Stimulated activated CD4-positive, alpha-beta T cell treated with anti-CD3 and anti-CD28 coated beads, Interleukin-1b, Interleukin-23, amount 100 ng/mL, for 1 hour (primary cell): ENCODE measurements around the gene GNB1.
"Not testable (repeated sequence)": the region's sequence is repeated elsewhere in the genome, so short reads cannot be mapped to it uniquely, and the experiment has no call there.

Source experiments
- DNase-seq, 2 donors: peaks; one replicate each; pipeline ENCODE4 v3.0.0-alpha.2; 2020; ENCODE audit warnings: low read depth in 2 of 2

GNB1 gene

GRCh38 chr1:1859970-1860697, 30.8 kb downstream of the GNB1 start:
- DNase-seq: not testable (repeated sequence)

GRCh38 chr1:1858382-1859086, 32.4 kb downstream of the GNB1 start:
- DNase-seq: no peak

DNA sequence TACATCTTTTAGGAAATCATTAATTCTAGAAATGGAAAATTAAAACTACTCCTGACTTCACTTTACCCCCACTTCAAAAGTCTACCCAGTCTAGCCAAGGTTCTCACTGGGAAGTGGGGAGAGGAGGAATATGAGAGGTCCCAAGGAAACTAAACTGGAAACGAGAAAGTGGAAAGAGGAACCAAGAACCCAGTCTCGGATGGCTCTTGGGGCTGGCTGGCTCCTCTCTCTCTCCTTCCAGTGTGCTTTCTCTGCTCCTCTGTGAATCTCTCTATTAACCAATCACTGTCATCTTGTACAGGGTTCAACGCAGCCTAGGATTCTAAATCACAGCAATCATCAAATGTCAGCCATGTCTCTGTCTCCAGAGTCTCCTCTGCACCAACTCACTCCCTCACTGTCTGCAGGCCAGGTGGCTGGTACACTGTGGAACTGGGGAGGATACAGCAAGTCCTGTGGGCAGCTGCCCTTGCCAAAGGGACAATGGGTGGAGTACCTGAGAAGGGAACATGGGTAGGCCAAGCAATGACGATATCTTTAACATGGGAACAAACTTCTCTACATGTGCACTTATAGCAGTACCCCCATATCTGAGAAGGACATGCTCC, 33.7 kb downstream of the GNB1 start:
- DNase-seq: no peak

DNA sequence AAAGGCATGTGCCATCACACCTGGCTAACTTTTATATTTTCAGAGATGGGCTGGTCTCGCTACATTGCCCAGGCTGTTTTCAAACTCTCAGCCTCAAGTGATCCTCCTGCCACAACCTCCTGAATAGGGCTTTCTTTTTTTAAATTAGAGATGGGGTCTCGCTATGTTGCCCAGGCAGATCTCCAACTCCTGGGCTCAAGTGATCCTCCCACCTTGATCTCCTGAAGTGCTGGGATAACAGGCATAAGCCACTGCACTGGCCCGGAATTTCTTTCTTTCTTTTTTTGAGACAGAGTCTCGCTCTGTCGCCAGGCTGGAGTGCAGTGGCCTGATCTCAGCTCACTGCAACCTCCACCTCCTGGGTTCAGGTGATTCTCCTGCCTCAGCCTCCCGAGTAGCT, 34.7 kb downstream of the GNB1 start:
- not testable (repeated sequence) for DNase-seq

GRCh38 chr1:1853593-1854257, 37.2 kb downstream of the GNB1 start:
- no peak for DNase-seq

- no peak for DNase-seq
Observed at GRCh38 chr1:1852619-1853414, 38.1 kb downstream of the GNB1 start.

DNA sequence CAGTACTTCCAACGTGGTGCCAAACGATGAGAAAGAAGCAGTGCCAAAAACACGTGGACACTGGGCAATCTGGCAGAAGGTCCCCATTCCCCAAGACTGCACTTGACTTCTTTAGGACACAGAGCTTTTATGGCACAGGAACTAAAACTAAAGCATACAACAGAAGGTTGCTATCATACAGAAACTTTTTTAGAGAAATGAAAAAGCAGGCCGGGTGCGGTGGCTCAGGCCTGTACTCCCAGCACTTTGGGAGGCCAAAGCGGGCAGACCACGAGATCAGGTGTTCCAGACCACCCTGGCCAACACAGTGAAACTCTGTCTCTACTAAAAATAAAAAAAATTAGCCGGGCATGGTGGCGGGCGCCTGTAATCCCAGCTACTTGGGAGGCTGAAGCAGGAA, 43.0 kb downstream of the GNB1 start:
- no peak for DNase-seq

DNA sequence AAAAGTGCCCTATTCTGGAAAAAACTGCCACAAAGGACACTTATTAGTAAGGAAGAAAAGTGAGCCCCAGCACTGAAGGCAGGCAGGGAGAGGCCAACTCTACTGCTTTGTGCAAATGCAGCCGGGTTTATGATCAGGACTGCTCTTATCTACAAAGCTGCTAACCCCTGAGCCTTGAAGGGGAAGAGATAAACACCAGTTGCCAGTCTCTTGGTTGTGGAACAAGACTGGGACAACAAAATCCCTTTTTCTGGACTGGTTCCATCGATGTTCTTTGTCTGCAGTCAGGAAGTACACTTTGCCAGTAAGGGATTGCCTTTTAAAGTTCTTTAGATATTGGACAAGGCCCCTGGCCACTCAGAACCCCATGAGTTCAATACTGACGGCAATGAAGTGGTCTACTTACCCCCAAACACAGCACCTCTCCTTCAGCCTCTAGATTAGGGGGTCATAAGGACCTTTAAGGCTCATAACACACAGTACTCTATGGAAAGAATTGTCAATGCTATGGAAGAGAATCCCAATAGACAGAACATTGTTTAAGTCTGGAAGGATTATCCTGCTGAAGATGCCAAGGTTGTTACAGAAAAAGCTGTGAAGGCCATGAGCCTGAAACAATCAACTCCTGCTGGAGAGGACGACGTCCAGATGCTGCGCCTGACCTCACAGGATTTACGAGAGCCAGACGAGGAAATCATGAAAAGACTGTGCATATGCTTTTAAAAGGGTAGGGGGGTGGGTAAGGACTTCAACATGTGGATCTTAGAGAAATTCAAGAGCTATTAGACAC, 43.6 kb downstream of the GNB1 start:
- DNase-seq: no peak

DNA sequence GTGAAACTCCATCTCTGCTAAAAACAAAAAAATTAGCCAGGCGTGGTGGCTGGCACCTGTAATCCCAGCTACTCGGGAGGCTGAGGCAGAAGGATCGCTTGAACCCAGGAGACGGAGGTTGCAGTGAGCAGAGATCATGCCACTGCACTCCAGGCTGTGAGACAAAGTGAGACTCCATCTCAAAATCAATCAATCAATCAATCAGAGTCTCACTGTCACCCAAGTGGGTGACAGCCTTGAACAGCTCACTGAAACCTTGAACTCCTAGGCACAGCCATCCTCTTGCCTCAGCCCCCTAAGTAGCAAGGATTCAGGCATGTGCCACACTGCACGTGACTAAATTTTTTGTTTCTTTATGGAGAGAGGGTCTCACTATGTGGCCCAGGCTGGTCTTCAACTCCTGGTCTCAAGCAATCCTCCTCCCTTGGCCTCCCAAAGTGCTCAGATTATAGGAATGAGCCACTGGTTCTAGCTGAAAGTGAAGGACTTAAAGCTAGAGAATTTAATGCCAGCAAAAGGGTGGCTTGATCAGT, 44.4 kb downstream of the GNB1 start:
- DNase-seq: no peak

DNA sequence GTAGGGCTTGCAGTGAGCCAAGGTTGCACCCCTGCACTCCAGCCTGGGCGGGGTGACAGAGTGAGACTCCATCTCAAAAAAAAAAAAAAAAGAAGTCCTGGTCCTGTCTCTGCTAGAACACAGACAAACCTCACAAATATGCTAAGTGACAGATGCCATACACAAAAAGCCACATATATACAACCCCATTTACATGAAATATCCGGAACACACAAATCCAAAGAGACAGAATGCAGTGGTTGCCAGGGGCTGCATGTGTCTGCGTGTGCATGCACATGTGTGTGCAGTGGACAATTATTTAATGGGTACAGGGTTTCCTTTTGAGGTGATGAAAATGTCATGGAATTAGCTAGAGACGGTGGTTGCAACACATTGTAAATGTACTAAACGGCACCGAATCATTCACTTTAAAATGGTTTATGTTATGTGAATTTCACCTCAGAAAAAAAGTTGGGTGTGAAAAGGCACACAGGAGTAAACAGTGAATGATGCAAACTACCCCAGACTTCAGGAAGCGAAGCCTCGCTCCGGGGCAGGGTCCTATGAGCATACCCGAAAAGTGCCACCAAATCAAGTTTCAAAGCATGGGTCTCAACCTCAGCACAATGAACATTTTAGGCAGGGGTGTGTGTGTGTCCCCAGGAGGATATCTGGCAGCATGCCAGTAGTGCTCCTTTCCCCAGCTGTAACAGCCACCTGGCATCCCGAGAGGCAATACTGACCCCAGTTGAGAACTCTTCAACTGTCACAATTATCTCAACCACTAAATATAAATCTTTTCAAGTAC, 48.3 kb downstream of the GNB1 start:
- no peak for DNase-seq

DNA sequence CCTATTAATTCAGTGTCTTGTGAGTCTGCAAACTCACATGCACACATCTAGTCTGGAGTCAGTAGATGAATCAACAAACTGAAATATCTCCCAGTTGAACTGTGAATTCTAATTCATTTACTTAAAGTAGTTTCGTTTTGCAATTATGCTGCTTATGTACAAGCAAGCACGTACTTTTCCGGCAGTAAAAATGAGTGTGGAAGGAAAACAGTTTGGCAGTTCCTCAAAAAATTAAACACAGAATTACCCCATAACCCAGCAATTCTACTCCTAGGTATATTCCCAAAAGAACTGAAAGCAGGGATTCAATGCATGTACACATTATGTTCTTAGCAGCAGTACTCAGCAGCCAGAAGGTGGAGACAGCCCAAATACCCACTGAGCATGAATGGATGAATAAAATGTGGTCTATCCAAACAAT, 49.3 kb downstream of the GNB1 start:
- DNase-seq: no peak

DNA sequence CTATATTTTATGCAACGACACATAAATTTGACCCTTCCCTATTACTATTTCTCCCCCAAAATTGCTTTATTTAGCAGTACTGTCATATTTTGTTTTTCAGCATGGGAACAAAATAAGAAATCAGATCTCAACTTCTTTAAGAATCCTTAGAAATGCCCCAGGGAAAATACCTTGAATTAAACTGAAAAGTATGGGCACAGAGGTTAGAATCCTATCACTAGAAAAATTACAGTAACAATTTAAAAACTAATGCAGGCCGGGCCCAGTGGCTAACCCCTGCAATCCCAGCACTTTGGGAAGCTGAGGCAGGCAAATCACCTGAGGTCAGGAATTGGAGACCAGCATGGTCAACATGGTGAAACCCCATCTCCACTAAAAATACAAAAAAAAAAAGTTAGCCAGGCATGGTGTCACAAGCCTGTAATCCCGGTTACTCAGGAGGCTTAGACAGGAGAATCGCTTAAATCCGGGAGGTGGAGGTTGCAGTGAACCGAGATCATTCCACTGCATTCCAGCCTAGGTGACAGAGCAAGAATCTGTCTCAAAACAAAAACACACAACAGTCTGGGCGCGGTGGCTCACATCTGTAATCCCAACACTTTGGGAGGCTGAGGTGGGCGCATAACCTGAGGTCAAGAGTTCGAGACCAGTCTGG, 51.4 kb downstream of the GNB1 start:
- DNase-seq: no peak

GRCh38 chr1:1836119-1836518, 54.8 kb downstream of the GNB1 start:
- no peak for DNase-seq

- no peak for DNase-seq
Observed at GRCh38 chr1:1835546-1835945, 55.3 kb downstream of the GNB1 start.

GRCh38 chr1:1833916-1834325, 57.0 kb downstream of the GNB1 start:
- DNase-seq: no peak

GRCh38 chr1:1833456-1833855, 57.4 kb downstream of the GNB1 start:
- DNase-seq: no peak

DNA sequence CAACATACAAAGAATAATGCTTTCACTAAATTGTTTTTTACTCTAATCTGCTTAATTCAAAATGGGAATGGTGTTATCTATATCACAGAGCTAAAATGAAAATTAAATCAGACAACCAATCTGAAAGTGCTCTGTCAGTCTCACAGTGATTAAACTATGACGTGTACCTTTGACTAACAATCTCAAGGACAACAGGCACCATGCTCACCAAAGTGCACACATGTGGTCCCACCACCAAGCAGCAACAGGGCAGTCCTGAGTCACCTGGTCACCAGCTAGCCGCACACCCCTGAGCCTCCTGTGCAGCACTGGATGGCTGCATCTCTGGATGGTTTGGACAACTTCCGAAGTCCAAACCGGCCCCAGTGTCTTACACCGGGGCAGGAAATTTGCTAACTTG, 58.1 kb downstream of the GNB1 start:
- no peak for DNase-seq

DNA sequence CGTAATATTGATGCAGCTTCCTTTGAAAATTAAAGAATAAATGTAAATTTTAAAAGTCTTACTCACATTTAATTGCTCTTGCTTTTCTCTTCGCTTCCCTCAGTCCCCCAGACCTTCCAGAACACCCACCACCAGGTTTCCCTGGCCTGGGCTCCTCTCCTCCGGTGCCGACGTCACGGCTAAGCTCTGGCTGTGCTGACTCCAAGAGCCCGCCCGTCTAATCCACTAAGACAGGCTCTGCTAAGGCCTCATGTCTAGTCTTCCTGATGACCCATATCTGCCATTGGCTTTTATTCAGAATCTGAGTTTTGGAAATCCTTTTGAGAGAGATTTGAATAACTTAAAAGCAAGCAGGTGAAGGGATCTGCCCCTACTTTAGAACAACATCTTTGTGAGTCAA, 58.7 kb downstream of the GNB1 start:
- no peak for DNase-seq
